Activated T-helper 2 cell treated with anti-CD3 and anti-CD28 coated beads, Interferon-gamma antibody, Interleukin-2, Interleukin-4, amounts not matched to agents 10 μg/mL and 5 μg/mL and 100 μg/mL, durations not matched to agents 14 hours and 24 hours and 36 hours (primary cell): ENCODE results near the gene XAF1. TPM values are rescaled to one million over a fixed set of nuclear protein-coding genes. Genes with fewer than 3 reads are reported as not detected.
A peak's percentile ranks its signal among the peaks of the same experiment; 100 is the strongest.

Experiments
- DNase-seq: peaks from one replicate; pipeline ENCODE4 v3.0.0; 2021; ENCODE audit warnings: low spot score
- H3K27ac Mint-ChIP-seq: one replicate; pipeline ENCODE4 v1.8.0; 2021; ENCODE audit warnings: mixed read lengths
- H3K27me3 Mint-ChIP-seq: one replicate; pipeline ENCODE4 v1.8.0; 2021; ENCODE audit warnings: low read depth, mixed read lengths
- H3K36me3 Mint-ChIP-seq: one replicate; pipeline ENCODE4 v1.8.0; 2021; ENCODE audit warnings: low read depth, mixed read lengths
- H3K4me1 Mint-ChIP-seq: one replicate; pipeline ENCODE4 v1.8.0; 2021; ENCODE audit warnings: low read depth, mixed read lengths
- H3K4me3 Mint-ChIP-seq: one replicate; pipeline ENCODE4 v1.8.0; 2021; ENCODE audit warnings: low read depth, mild to moderate bottlenecking, moderate library complexity, mixed read lengths
- H3K9me3 Mint-ChIP-seq: one replicate; pipeline ENCODE4 v1.8.0; 2021; ENCODE audit warnings: mixed read lengths
- intact Hi-C: fragments of 100-400 bp; cut with micrococcal nuclease; formaldehyde crosslinking; loops from one replicate; pipeline ENCODE4 v1.15.1; 2023
- total RNA-seq: library from RNA; stranded (reverse); gene quantifications from 2 replicates; pipeline ENCODE4 v1.2.3, GENCODE V29; 2022

The XAF1 gene, protein sequence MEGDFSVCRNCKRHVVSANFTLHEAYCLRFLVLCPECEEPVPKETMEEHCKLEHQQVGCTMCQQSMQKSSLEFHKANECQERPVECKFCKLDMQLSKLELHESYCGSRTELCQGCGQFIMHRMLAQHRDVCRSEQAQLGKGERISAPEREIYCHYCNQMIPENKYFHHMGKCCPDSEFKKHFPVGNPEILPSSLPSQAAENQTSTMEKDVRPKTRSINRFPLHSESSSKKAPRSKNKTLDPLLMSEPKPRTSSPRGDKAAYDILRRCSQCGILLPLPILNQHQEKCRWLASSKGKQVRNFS
- total RNA-seq: 18.1 and 18.6 TPM in 2 replicates

DNA sequence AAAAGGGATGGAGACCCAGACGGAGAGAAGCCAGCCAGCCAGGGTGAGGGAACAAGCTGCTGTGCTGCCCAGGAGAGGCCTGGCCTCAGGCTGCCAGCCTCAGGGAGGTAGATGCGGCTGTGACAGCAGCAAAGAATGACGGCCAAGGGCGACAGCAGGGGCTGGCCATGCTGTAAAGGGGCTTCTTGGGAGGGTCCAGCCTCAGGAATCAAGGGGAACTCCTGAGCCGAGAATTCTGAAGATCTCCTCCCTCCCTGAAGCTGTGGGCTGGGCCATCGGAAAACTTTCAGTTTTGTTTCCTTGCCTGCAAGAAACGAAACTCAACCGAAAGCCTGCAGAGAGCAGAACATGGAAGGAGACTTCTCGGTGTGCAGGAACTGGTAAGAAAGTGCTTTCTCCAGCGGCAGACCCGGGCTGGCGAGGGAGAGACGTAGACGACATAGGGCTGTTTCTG lies at the start of gene XAF1:
Gene XAF1, plus strand, starts transcription at position 316 of the 454 bp plus-strand sequence. Its CDS starts 33 bp downstream, at position 349.
- H3K27ac Mint-ChIP-seq: peak within 1 kb of the TSS; percentile 84
- DNase-seq: peak; percentile 60
- H3K9me3 Mint-ChIP-seq: no peaks in the 10 kb centered on the region
- peaks cover 45% of the 10 kb centered on the region for H3K4me1 Mint-ChIP-seq
- intact Hi-C loops: loop anchor here (10.0 kb wide), 2 partner anchors 89 to 101 kb away; partner anchors contain the start of genes C17orf100 and MED31
- no peaks in the 10 kb centered on the region for H3K27me3 Mint-ChIP-seq
- peak within 1 kb of the TSS; percentile 90 for H3K4me3 Mint-ChIP-seq
- H3K36me3 Mint-ChIP-seq: peaks cover 35% of the 10 kb centered on the region

DNA sequence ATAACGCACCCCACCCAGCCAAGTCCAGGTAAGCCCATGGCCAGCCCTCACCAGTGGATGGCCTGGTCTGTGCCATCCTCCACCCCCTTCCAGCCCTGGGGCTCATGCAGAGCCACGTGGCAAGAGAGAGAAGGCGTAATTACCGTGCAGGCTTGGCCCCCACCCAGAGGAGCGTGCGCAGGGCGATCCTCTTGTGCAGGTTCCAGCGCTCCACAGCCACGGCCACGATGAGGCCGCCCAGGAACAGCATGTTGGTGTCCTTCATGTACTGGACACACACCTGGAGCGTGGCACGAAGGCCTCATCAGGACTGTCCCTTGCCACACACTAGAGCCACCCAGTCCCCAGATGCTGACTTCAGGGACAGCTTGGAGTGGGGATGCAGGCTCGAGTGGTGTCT lies 49.3 kb upstream of the XAF1 start:
- H3K36me3 Mint-ChIP-seq: no peaks in the 10 kb centered on the region
- no peaks in the 10 kb centered on the region for H3K9me3 Mint-ChIP-seq
- no peak overlapping the region for H3K4me3 Mint-ChIP-seq
- H3K27ac Mint-ChIP-seq: no peak overlapping the region
- intact Hi-C loops: no loop called here
- DNase-seq: no peak
- H3K27me3 Mint-ChIP-seq: peaks cover 17% of the 10 kb centered on the region
- no peaks in the 10 kb centered on the region for H3K4me1 Mint-ChIP-seq

DNA sequence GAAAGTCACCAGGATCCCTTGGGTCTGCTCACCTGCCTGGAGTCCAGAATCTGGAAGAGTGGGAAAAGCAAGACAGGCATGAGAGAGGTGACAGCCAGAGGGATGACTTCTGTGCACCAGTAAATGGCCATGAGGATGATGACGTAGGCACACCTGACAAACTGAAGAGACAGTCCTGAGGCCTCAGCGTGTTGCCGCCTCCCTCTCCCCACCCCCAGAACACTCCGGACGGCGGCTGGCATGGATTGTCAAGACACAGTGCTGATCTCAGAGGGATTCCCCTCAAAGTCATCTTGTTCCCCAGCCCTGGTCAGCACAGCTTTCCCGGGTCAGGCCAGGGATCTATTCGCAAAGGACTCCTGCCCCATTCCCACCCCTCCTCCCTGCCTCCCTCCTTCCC lies 48.9 kb upstream of the XAF1 start:
- Mint-ChIP-seq H3K27me3 (peaks cover 20% of the 10 kb centered on the region), H3K4me1 (no peaks in the 10 kb centered on the region), H3K36me3 (no peaks in the 10 kb centered on the region), H3K27ac (no peak overlapping the region), H3K9me3 (no peaks in the 10 kb centered on the region), H3K4me3 (no peak overlapping the region)
- no peak for DNase-seq
- intact Hi-C loops: no loop called here

DNA sequence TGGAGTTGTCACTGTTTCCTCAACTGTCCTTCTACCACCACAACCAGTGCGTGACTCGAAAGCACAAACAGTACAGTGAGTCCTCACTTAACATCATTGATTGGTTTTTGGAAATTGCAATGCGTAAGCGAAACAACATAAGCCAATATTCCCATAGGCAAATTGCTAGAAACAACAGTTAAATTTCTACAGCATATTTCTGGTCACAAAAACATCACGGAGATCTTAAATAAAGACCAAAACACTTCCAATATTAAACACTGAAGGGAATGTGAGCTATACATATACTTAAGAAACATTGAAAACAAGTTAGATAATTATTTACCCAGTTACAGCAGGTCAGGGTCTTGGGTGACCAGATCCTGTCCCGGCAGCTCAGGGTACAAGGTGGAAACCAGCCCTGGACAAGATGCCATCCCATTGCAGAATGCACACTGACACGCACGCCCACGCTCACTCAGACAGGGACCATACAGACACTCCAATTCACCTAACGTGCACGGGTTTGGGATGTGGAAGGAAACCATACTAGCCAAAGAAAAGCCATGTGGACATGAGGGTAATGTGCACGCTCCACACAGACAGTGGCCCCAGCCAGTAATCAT lies 47.4 kb upstream of the XAF1 start:
- intact Hi-C loops: no loop called here
- no peak for DNase-seq
- Mint-ChIP-seq H3K27ac (no peak overlapping the region), H3K4me3 (no peak overlapping the region), H3K4me1 (peaks cover 2% of the 10 kb centered on the region), H3K9me3 (no peaks in the 10 kb centered on the region), H3K27me3 (peaks cover 33% of the 10 kb centered on the region), H3K36me3 (no peaks in the 10 kb centered on the region)

DNA sequence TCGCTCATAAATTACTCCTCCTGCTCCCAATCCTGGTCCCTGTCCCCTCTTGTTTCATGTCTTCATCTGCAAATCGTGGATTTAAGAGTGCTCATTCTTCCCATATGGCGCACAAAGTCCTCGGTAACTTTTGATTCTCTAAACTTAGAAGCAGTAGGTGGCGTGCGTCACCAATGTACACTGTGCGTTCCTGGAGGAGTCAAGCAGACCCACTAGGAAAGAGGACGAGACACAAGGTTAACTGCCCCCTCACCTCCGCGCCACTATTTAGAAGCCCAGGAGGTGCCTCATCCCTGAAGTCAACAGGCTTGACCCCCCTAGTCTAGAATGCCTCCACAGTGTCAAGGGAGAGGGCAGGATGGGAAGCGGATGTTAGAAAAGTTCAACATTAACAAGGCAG lies 45.5 kb upstream of the XAF1 start:
- H3K4me3 Mint-ChIP-seq: no peak overlapping the region
- H3K9me3 Mint-ChIP-seq: no peaks in the 10 kb centered on the region
- intact Hi-C loops: no loop called here
- peaks cover 44% of the 10 kb centered on the region for H3K27me3 Mint-ChIP-seq
- H3K36me3 Mint-ChIP-seq: no peaks in the 10 kb centered on the region
- no peak overlapping the region for H3K27ac Mint-ChIP-seq
- no peak for DNase-seq
- peaks cover 2% of the 10 kb centered on the region for H3K4me1 Mint-ChIP-seq

DNA sequence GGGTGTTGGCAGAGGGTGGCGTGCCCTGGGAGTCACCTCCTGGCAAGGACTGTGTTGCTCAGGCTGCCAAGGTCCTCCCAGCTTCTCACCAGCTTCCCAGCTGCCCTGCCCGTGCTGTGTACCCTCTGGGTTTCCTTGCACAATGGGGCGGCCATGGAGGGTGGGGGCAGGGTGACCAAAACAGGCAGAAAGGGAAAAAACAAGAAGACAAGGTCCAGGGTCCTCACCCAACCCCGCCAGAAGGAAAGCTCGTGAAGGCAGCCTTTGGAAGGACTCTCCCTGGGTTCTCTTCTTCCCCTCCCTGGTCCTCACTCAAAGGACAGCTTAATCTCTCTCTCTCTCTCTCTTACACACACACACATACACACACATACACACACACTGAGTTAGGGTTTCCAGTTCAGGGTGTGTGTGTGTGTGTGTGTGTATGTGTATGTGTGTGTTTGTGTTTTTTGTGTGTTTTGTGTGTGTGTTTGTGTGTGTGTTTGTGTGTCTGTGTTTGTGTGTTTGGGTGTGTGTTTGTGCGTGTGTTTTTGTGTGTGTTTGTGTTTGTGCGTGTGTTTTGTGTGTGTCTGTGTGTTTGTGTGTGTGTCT lies 44.7 kb upstream of the XAF1 start:
- Mint-ChIP-seq H3K4me3 (no peak overlapping the region), H3K9me3 (no peaks in the 10 kb centered on the region), H3K27ac (no peak overlapping the region), H3K4me1 (peaks cover 2% of the 10 kb centered on the region), H3K36me3 (no peaks in the 10 kb centered on the region), H3K27me3 (peaks cover 52% of the 10 kb centered on the region)
- no peak for DNase-seq
- intact Hi-C loops: no loop called here

DNA sequence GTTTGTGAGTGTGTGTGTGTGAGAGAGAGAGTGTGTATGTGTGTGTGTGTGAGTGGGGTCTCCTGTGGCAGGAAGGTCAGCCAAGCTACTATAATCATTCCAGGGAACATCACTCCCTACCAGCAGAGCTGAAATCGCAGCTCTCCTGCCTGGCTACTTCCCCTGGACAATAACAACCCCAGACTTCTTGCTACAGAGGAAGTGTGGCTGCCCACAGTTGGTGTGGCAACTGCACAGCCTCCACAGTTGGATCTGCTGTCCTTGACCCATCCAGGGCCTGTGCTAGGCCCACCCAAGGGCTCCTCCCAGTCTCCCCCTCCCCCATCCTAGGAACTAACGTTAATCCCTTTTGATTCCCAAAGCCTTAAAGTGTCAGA lies 44.2 kb upstream of the XAF1 start:
- Mint-ChIP-seq H3K27ac (no peak overlapping the region), H3K4me3 (no peak overlapping the region), H3K4me1 (peaks cover 2% of the 10 kb centered on the region), H3K36me3 (no peaks in the 10 kb centered on the region), H3K9me3 (no peaks in the 10 kb centered on the region), H3K27me3 (peaks cover 55% of the 10 kb centered on the region)
- intact Hi-C loops: no loop called here
- no peak for DNase-seq

DNA sequence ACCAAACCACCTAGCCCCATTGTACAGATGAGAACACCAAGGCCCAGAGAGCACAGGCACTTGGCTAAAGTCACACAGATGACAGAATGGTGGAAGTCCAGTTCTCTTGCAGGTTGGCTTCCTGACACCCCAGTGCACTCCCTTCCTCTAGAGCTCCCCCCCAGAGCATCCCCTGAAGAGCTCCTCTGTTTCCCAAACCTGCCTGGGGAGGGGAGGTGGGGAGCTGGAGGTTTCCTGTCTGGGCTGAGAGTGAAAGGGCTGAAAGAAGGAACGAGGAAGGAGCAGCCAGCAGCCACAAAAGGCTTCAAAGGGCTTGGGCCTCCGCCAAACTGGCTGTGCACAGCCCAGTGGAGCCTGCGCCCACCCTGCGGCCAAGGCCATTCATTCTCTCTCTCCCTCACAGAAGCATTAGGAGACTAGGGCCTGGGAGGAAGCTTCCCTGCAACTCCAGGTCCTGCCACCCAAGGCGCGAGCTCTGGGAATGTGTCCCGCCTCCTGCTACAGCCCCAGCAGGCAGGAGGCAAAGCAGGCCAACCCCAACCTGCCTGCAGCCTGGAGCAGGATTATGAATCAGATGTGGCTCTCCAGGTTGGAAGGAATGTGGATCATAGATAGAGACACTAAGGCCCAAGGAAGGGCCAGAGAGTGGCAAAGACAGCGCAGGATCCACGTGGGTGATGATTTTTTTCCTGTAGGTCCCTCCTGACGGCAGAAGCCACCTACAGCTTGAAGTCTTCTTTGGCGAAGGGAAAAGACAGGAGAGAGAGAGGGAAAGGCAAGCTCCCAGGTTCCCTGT lies 43.6 kb upstream of the XAF1 start:
- no peaks in the 10 kb centered on the region for H3K9me3 Mint-ChIP-seq
- no peak for DNase-seq
- H3K36me3 Mint-ChIP-seq: no peaks in the 10 kb centered on the region
- no peak overlapping the region for H3K27ac Mint-ChIP-seq
- no peak overlapping the region for H3K4me3 Mint-ChIP-seq
- H3K4me1 Mint-ChIP-seq: peaks cover 2% of the 10 kb centered on the region
- H3K27me3 Mint-ChIP-seq: peaks cover 57% of the 10 kb centered on the region
- intact Hi-C loops: no loop called here

DNA sequence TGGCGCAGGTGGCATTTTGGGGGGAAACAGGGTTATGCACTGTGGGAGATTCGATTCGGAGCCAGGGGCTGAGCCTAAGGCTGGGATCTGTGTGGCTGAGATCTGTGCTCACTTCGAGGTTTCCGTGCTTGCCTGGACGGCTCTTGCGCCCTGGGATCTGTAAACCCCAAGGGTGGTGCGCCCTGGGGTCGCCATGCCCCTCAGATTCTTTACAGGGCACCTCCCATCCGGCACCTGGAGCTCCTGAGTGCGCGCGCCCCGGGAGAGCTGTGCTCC lies 43.1 kb upstream of the XAF1 start:
- H3K4me1 Mint-ChIP-seq: peaks cover 2% of the 10 kb centered on the region
- no peak overlapping the region for H3K4me3 Mint-ChIP-seq
- peaks cover 58% of the 10 kb centered on the region for H3K27me3 Mint-ChIP-seq
- H3K36me3 Mint-ChIP-seq: no peaks in the 10 kb centered on the region
- H3K27ac Mint-ChIP-seq: no peak overlapping the region
- DNase-seq: no peak
- no peaks in the 10 kb centered on the region for H3K9me3 Mint-ChIP-seq
- intact Hi-C loops: no loop called here

DNA sequence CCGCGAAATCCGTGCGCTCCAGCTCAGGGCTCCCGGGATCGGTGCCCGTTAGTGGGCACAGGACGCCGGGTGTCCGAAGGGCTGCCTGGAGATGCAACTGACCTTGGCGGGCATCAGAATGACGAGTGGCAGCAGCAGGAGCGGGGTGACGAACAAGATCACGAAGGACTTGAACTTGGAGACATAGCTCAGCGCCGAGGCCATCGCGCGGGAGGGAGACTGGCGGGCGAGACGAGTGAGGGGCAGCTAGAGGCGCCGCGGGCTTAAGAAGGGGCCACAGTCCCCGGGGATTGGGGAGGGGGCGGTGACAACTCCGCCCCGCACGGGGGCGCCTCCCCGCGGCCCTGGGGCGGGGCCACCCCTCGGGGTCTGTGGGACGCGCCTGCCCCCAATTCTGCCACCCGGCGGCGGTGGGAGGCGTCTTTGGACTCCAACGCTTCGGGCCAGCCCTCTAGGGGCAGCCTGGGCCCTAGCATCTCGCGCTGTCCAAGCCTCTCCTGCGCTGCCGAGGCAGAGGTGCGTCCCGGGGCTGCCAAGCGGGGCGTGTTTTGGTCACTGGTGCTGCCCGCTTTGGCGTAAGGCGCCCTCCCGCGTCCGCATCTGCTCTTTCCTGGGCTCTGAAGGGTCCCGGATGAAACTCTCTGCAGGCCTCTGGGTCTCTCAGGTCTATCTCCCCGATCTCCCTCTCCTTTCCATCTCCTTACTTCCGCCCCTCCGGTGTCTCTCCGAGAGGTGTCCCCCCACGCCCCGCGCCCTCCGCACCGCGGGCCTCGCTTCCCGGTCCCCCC lies 42.5 kb upstream of the XAF1 start, which contains the start of gene SLC13A5:
Gene SLC13A5, minus strand, starts transcription at position 240 of the 788 bp plus-strand sequence. Its CDS starts 36 bp downstream, at position 204.
- H3K4me3 Mint-ChIP-seq: no peak within 1 kb of the TSS
- H3K36me3 Mint-ChIP-seq: no peaks in the 10 kb centered on the region
- no peak within 1 kb of the TSS for H3K27ac Mint-ChIP-seq
- H3K4me1 Mint-ChIP-seq: peaks cover 2% of the 10 kb centered on the region
- DNase-seq: no peak
- no peaks in the 10 kb centered on the region for H3K9me3 Mint-ChIP-seq
- H3K27me3 Mint-ChIP-seq: peaks cover 57% of the 10 kb centered on the region
- intact Hi-C loops: no loop called here

DNA sequence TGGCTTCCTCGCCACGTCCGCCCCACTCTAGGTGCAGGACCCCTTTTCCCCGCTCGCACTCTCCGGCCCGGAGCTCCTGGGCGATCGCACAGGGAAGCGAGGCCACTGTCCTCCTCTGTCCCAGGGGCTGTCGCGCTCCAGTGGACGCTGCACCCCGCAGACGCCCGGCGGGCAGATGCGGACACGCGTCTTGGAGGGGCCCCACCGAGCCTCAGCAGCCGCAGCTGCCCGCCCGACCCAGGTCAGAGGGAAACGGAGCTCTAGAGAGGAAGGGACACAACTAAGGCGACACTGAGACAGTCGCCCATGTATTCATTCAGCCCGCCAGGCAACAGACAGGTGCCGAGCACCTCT lies 42.0 kb upstream of the XAF1 start:
- Mint-ChIP-seq H3K4me1 (peaks cover 2% of the 10 kb centered on the region), H3K36me3 (no peaks in the 10 kb centered on the region), H3K27ac (no peak overlapping the region), H3K9me3 (no peaks in the 10 kb centered on the region), H3K27me3 (peaks cover 56% of the 10 kb centered on the region), H3K4me3 (no peak overlapping the region)
- no peak for DNase-seq
- intact Hi-C loops: no loop called here

DNA sequence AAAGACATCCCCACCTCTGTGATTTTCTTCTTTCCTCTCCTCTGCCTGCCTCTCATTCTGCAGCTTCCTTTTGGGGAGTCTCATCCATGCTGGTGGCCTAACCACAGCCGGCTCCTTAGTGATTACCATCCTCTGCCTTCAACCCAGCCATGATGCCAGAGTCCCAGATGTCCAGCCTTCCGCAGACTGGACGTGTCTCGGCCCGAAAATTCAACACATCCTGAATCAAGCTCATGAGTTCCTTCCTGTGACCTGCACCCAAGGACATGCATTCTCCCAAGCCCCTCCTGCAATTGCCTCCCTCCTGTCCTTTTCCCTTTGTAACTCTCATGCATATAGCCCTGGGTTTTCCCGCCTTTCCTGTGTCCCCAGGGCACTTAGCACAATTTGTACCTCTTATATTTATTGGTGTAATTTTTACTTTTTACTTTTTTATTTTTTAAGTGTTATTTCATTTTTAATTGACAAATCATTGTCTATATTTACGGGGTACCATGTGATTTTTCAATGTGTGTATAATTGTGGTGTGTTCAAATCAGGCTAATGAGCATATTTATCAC lies 41.5 kb upstream of the XAF1 start:
- H3K27me3 Mint-ChIP-seq: peaks cover 55% of the 10 kb centered on the region
- no peaks in the 10 kb centered on the region for H3K9me3 Mint-ChIP-seq
- H3K27ac Mint-ChIP-seq: no peak overlapping the region
- H3K4me1 Mint-ChIP-seq: peaks cover 2% of the 10 kb centered on the region
- intact Hi-C loops: no loop called here
- H3K36me3 Mint-ChIP-seq: no peaks in the 10 kb centered on the region
- no peak for DNase-seq
- no peak overlapping the region for H3K4me3 Mint-ChIP-seq
